GM04503 (cell line): Measurements from ENCODE around the gene NRG3.

Experiments
- DNase-seq: peaks from one replicate; pipeline ENCODE4 v3.0.0-alpha.2; 2012; ENCODE audit warnings: low read depth

Gene NRG3

GRCh38 chr10:81884856-81885255 is 9.9 kb downstream of the NRG3 start:
- DNase-seq = no peak

- DNase-seq = no peak
Observed at GRCh38 chr10:81885491-81885890, 10.5 kb downstream of the NRG3 start.

GRCh38 chr10:81886939-81887338 is 11.9 kb downstream of the NRG3 start:
- DNase-seq = no peak

GRCh38 chr10:81889181-81889769 is 14.3 kb downstream of the NRG3 start:
- no peak for DNase-seq

- DNase-seq = no peak
Observed at GRCh38 chr10:81894616-81895015, 19.6 kb downstream of the NRG3 start.

- no peak for DNase-seq
Observed at GRCh38 chr10:81898518-81898917, 23.5 kb downstream of the NRG3 start.

GRCh38 chr10:81900989-81901388 is 26.0 kb downstream of the NRG3 start:
- no peak for DNase-seq

GRCh38 chr10:81903472-81903871 is 28.5 kb downstream of the NRG3 start:
- DNase-seq = no peak

GRCh38 chr10:81905161-81905560 is 30.2 kb downstream of the NRG3 start:
- DNase-seq = no peak

- DNase-seq = no peak
Observed at GRCh38 chr10:81909453-81909852, 34.5 kb downstream of the NRG3 start.

GRCh38 chr10:81911328-81911727 is 36.3 kb downstream of the NRG3 start:
- no peak for DNase-seq

- DNase-seq = no peak
Observed at GRCh38 chr10:81914736-81915503, 39.9 kb downstream of the NRG3 start.

GRCh38 chr10:81915504-81915897 is 40.5 kb downstream of the NRG3 start:
- no peak for DNase-seq

GRCh38 chr10:81917666-81918065 is 42.7 kb downstream of the NRG3 start:
- no peak for DNase-seq

- no peak for DNase-seq
Observed at GRCh38 chr10:81918766-81919165, 43.8 kb downstream of the NRG3 start.

- no peak for DNase-seq
Observed at GRCh38 chr10:81920213-81920829, 45.3 kb downstream of the NRG3 start.

GRCh38 chr10:81928119-81928518 is 53.1 kb downstream of the NRG3 start:
- no peak for DNase-seq

GRCh38 chr10:81943583-81943982 is 68.6 kb downstream of the NRG3 start:
- DNase-seq = no peak

- no peak for DNase-seq
Observed at GRCh38 chr10:81944609-81945008, 69.6 kb downstream of the NRG3 start.

- no peak for DNase-seq
Observed at GRCh38 chr10:81949283-81949682, 74.3 kb downstream of the NRG3 start.

- no peak for DNase-seq
Observed at GRCh38 chr10:81950358-81950757, 75.4 kb downstream of the NRG3 start.

- DNase-seq = no peak
Observed at GRCh38 chr10:81953420-81953819, 78.4 kb downstream of the NRG3 start.

- DNase-seq = no peak
Observed at GRCh38 chr10:81957976-81958375, 83.0 kb downstream of the NRG3 start.

GRCh38 chr10:81959016-81959415 is 84.0 kb downstream of the NRG3 start:
- no peak for DNase-seq
